HG02870 (cell line): ENCODE data around the gene TOM1.
"Not testable (repeated sequence)": the region's sequence is repeated elsewhere in the genome, so short reads cannot be mapped to it uniquely, and the experiment has no call there.

ENCODE experiments used
- ATAC-seq: cut with Tn5 transposase; IDR thresholded peaks from one replicate; pipeline ENCODE4 v1.9.1; 2021; ENCODE audit warnings: mild to moderate bottlenecking, moderate library complexity; ENCODE audit not compliant: unreplicated experiment

TOM1 gene

GRCh38 chr22:35390933-35391332 is 91.2 kb downstream of the TOM1 start:
- ATAC-seq, result no peak

GRCh38 chr22:35392357-35392756 is 92.7 kb downstream of the TOM1 start:
- ATAC-seq, result no peak

GRCh38 chr22:35393116-35394010 is 93.7 kb downstream of the TOM1 start:
- no peak for ATAC-seq

GRCh38 chr22:35394011-35394312 is 94.3 kb downstream of the TOM1 start:
- no peak for ATAC-seq

GRCh38 chr22:35394810-35395563 is 95.3 kb downstream of the TOM1 start:
- ATAC-seq, result no peak

- ATAC-seq, result not testable (repeated sequence)
Measured at GRCh38 chr22:35396622-35397021, 96.9 kb downstream of the TOM1 start.

GRCh38 chr22:35397095-35397904 is 97.6 kb downstream of the TOM1 start:
- no peak for ATAC-seq
